Measurements from ENCODE around the gene COL17A1.

COL17A1 gene

GRCh38 chr10:104049504-104050250 lies 36.0 kb downstream of the COL17A1 start:
- DNase-seq = no peak

GRCh38 chr10:104046651-104047050 lies 39.0 kb downstream of the COL17A1 start:
- no peak for DNase-seq

- DNase-seq = no peak
These were observed 40.3 kb downstream of the COL17A1 start for GRCh38 chr10:104045151-104046089.

GRCh38 chr10:104043854-104044253 lies 41.8 kb downstream of the COL17A1 start:
- no peak for DNase-seq

- no peak for DNase-seq
These were observed 42.4 kb downstream of the COL17A1 start for GRCh38 chr10:104043185-104043830.

- DNase-seq = no peak
These were observed 43.7 kb downstream of the COL17A1 start for GRCh38 chr10:104041891-104042535.

GRCh38 chr10:104040862-104041789 lies 44.6 kb downstream of the COL17A1 start:
- DNase-seq = no peak

- no peak for DNase-seq
These were observed 45.3 kb downstream of the COL17A1 start for GRCh38 chr10:104040382-104040781.

- no peak for DNase-seq
These were observed 46.5 kb downstream of the COL17A1 start for GRCh38 chr10:104038958-104039752.

GRCh38 chr10:104038537-104038936 lies 47.1 kb downstream of the COL17A1 start:
- no peak for DNase-seq

GRCh38 chr10:104037261-104037951 lies 48.3 kb downstream of the COL17A1 start:
- DNase-seq = peak; percentile 18

- no peak for DNase-seq
These were observed 49.0 kb downstream of the COL17A1 start for GRCh38 chr10:104036518-104037260.

GRCh38 chr10:104036069-104036384 lies 49.7 kb downstream of the COL17A1 start:
- DNase-seq = no peak

GRCh38 chr10:104035194-104036068 lies 50.2 kb downstream of the COL17A1 start:
- DNase-seq = no peak

- DNase-seq = no peak
These were observed 51.1 kb downstream of the COL17A1 start for GRCh38 chr10:104034401-104035193.

- DNase-seq = no peak
These were observed 51.7 kb downstream of the COL17A1 start for GRCh38 chr10:104033966-104034365.

- DNase-seq = no peak
These were observed 52.2 kb downstream of the COL17A1 start for GRCh38 chr10:104033401-104033930.

All from NCI-H2171 treated with DMSO at 0.1 percent for 48 hours (cell line).